Measurements from ENCODE around the gene THBS4. TPM values are rescaled to one million over a fixed set of nuclear protein-coding genes. Genes with fewer than 3 reads are reported as not detected.

The THBS4 gene
- total and polyA plus RNA-seq, 2 experiments from 2014 or later, result 0.80 TPM; not detected in 1

DNA sequence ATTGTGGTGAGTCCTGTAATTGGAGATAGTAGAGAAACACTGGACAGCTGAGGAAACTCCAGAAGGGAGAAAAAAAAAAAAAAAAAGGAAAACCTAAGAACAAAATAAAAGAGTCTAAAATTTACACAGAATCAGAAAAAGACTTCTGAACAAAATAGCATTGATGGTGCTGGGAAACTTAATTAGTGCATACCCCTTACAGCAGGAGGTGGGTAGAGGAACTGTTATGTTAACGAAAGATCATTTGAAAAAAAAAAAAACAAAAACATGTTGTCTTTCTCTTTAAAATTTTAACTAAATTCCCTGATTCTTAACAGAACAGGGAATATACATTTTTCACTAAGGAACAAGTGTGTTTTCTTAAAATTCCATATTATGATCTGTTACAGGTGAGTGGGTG, 32.5 kb upstream of the THBS4 start:
- DNase-seq (ENCODE audit: low spot score), result no peak
- no peaks in the 10 kb centered on the region for H4K20me1 ChIP-seq (ENCODE audit: insufficient read depth, poor library complexity, severe bottlenecking)
- H3K27ac ChIP-seq, result no peak overlapping the region
- no peaks in the 10 kb centered on the region for H3K79me2 ChIP-seq
- no peaks in the 10 kb centered on the region for H3K36me3 ChIP-seq (replicated peaks; ENCODE audit: insufficient read depth, low read depth)
- TF ChIP-seq EZH2phosphoT487 (IDR thresholded peaks at IDR 0.05; ENCODE audit: low read depth, severe bottlenecking, unreplicated experiment) (no peak), EZH2 (IDR thresholded peaks at IDR 0.05; ENCODE audit: borderline replicate concordance) (no peak)
- TF ChIP-seq, protein P1, sequence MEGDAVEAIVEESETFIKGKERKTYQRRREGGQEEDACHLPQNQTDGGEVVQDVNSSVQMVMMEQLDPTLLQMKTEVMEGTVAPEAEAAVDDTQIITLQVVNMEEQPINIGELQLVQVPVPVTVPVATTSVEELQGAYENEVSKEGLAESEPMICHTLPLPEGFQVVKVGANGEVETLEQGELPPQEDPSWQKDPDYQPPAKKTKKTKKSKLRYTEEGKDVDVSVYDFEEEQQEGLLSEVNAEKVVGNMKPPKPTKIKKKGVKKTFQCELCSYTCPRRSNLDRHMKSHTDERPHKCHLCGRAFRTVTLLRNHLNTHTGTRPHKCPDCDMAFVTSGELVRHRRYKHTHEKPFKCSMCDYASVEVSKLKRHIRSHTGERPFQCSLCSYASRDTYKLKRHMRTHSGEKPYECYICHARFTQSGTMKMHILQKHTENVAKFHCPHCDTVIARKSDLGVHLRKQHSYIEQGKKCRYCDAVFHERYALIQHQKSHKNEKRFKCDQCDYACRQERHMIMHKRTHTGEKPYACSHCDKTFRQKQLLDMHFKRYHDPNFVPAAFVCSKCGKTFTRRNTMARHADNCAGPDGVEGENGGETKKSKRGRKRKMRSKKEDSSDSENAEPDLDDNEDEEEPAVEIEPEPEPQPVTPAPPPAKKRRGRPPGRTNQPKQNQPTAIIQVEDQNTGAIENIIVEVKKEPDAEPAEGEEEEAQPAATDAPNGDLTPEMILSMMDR (IDR thresholded peaks at IDR 0.05; ENCODE audit: poor library complexity), result no peak
- no peaks in the 10 kb centered on the region for H3K4me1 ChIP-seq (ENCODE audit: insufficient read depth)
- no peaks in the 10 kb centered on the region for H3K27me3 ChIP-seq
- no peak overlapping the region for H3K4me2 ChIP-seq
- no peak overlapping the region for H3K4me3 ChIP-seq
- no peaks in the 10 kb centered on the region for H3K9me3 ChIP-seq (ENCODE audit: low read depth)
- H2AFZ ChIP-seq, result no peak overlapping the region
- 96% methylated on average over 1 of the region's 1 CpG for WGBS (ENCODE audit: low lambda C conversion rate, missing lambda C conversion rate)
- H3K9me2 ChIP-seq (replicated peaks; ENCODE audit: insufficient read depth), result no peaks in the 10 kb centered on the region

DNA sequence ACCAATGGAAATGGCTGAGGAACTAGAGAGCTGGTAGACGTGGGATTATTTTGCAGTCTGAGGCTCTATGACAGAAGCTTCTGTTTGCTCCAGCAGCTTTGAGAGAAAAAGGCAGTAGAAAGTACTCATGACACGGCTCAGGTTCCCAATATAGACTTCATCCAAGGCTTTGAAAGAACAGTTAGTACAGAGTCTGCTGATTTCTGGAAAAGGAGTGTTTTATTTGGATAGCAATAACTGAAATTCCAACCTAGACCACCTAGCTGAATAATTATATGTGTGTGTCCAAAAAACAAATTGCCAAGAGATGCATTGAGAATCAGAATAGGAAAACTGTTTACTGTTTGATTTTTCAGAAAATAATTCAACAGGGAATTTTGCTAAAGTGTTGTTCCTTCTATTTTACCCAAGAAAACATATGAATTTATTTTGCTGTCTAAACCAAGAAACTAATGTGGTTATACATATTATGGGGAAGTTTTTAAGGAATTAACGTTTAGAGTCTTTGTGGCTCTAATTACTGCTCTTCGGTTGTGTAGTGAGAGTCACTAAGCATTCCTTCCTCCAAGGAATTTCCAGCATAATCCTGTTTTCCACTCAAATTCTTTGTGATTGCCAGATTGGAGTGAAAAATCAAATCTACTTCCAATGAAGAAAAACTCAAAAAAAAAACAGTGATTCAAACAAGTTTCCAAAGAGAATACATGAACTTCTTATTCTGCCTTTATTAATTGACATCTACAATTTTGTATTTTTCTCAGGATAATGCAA, 26.0 kb upstream of the THBS4 start:
- Histone ChIP-seq H3K27me3 (no peaks in the 10 kb centered on the region), H4K20me1 (ENCODE audit: insufficient read depth, poor library complexity, severe bottlenecking) (no peaks in the 10 kb centered on the region), H3K9me3 (ENCODE audit: low read depth) (no peaks in the 10 kb centered on the region), H3K79me2 (no peaks in the 10 kb centered on the region), H3K9me2 (replicated peaks; ENCODE audit: insufficient read depth) (no peaks in the 10 kb centered on the region), H3K4me1 (ENCODE audit: insufficient read depth) (no peaks in the 10 kb centered on the region), H2AFZ (no peak overlapping the region), H3K4me3 (no peak overlapping the region), H3K4me2 (no peak overlapping the region), H3K27ac (no peak overlapping the region), H3K36me3 (replicated peaks; ENCODE audit: insufficient read depth, low read depth) (no peaks in the 10 kb centered on the region)
- TF ChIP-seq EZH2phosphoT487 (IDR thresholded peaks at IDR 0.05; ENCODE audit: low read depth, severe bottlenecking, unreplicated experiment), result no peak
- no peak for TF ChIP-seq EZH2 (IDR thresholded peaks at IDR 0.05; ENCODE audit: borderline replicate concordance)
- TF ChIP-seq, protein P1 (IDR thresholded peaks at IDR 0.05; ENCODE audit: poor library complexity), result no peak
- no peak for DNase-seq (ENCODE audit: low spot score)
- WGBS (ENCODE audit: low lambda C conversion rate, missing lambda C conversion rate), result 62% methylated on average over 4 of the region's 4 CpGs

DNA sequence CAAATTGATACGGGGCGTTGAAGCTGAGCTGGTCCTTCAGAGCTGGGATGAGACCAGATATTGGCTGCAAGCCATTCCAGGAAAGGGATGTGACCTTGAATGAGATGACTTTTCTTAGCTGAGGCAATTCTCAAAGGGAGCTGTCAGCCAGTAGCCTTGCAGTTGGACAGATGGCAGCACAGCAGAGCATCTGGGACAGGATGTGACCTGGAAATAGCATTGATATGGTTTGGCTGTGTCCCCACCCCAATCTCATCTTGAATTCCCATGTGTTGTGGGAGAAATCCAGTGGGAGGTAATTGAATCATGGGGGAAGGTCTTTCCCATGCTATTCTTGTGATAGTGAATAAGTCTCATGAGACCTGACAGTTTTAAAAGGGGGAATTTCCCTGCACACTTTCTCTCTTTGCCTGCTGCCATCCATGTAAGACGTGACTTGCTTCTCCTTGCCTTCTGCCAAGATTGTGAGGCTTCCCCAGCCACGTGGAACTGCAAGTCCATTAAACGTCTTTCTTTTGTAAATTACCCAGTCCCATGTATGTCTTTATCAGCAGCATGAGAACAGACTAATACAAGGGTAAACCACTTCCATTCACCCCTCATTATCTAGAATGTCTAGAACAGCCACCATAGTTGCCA, 24.3 kb upstream of the THBS4 start:
- H3K4me3 ChIP-seq, result no peak overlapping the region
- no peaks in the 10 kb centered on the region for H3K9me3 ChIP-seq (ENCODE audit: low read depth)
- H3K4me1 ChIP-seq (ENCODE audit: insufficient read depth), result no peaks in the 10 kb centered on the region
- H2AFZ ChIP-seq, result no peak overlapping the region
- TF ChIP-seq, protein P1 (IDR thresholded peaks at IDR 0.05; ENCODE audit: poor library complexity), result no peak
- TF ChIP-seq EZH2phosphoT487 (IDR thresholded peaks at IDR 0.05; ENCODE audit: low read depth, severe bottlenecking, unreplicated experiment), result no peak
- TF ChIP-seq EZH2 (IDR thresholded peaks at IDR 0.05; ENCODE audit: borderline replicate concordance), result no peak
- no peaks in the 10 kb centered on the region for H3K36me3 ChIP-seq (replicated peaks; ENCODE audit: insufficient read depth, low read depth)
- no peaks in the 10 kb centered on the region for H3K9me2 ChIP-seq (replicated peaks; ENCODE audit: insufficient read depth)
- H3K27ac ChIP-seq, result no peak overlapping the region
- H4K20me1 ChIP-seq (ENCODE audit: insufficient read depth, poor library complexity, severe bottlenecking), result no peaks in the 10 kb centered on the region
- no peaks in the 10 kb centered on the region for H3K79me2 ChIP-seq
- no peak for DNase-seq (ENCODE audit: low spot score)
- no peak overlapping the region for H3K4me2 ChIP-seq
- WGBS (ENCODE audit: low lambda C conversion rate, missing lambda C conversion rate), result 85% methylated on average over 5 of the region's 5 CpGs
- H3K27me3 ChIP-seq, result no peaks in the 10 kb centered on the region

Data from hepatocyte (in vitro differentiated cells).